IMR-90 (cell line): Measurements from ENCODE around the gene FBXO15. TPM values are rescaled to one million over a fixed set of nuclear protein-coding genes. Genes with fewer than 3 reads are reported as not detected.

Experiments used
- ATAC-seq: fragments of 200-7000 bp; cut with Tn5 transposase; 2 replicates; pipeline ENCODE4 v1.9.1; 2020; ENCODE audit warnings: low read depth, mild to moderate bottlenecking, moderate library complexity
- BruUV-seq: library from RNA; stranded (reverse); fragments of 400-500 nt; replicated peaks from 2 replicates; lab custom pipeline; 2021; lab: Mats Ljungman, UMichigan
- CTCF ChIA-PET: fragments of 300-600 bp; formaldehyde crosslinking; extraction: SDS; loops from one replicate; lab custom pipeline; 2021; ENCODE audit warnings: antibody characterized with exemption; lab: Yijun Ruan, JAX
- POLR2A ChIA-PET: fragments of 300-600 bp; sonication (Branson Sonifier 250); formaldehyde crosslinking; loops from one replicate; lab custom pipeline; 2022; ENCODE audit warnings: antibody characterized with exemption; ENCODE audit not compliant: unreplicated experiment; lab: Charles Lee
- DNase-seq: peaks from one replicate; pipeline ENCODE4 v3.0.0; 2013
- H2AFZ ChIP-seq: replicated peaks from 2 replicates; pipeline ENCODE3; 2013; ENCODE audit warnings: low read length, mild to moderate bottlenecking; ENCODE audit not compliant: poor library complexity
- H2AK5ac ChIP-seq: 2 replicates; pipeline ENCODE4 v1.6.1; 2013; ENCODE audit warnings: low read depth, low read length, inconsistent platforms
- H2AK9ac ChIP-seq: replicated peaks from 2 replicates; pipeline ENCODE3; 2013; ENCODE audit warnings: mild to moderate bottlenecking, low read depth, low read length, moderate library complexity; ENCODE audit not compliant: poor library complexity
- H2BK120ac ChIP-seq: 2 replicates; pipeline ENCODE4 v1.6.1; 2013; ENCODE audit warnings: low read depth, low read length, inconsistent platforms
- H2BK15ac ChIP-seq: 3 replicates; pipeline ENCODE4 v1.6.1; 2013; ENCODE audit warnings: low read depth, low read length, inconsistent platforms
- H2BK20ac ChIP-seq: 2 replicates; pipeline ENCODE4 v1.6.1; 2013; ENCODE audit warnings: low read depth, mild to moderate bottlenecking, inconsistent platforms, low read length, moderate library complexity
- H2BK5ac ChIP-seq: 2 replicates; pipeline ENCODE4 v1.6.1; 2013; ENCODE audit warnings: mild to moderate bottlenecking, low read depth, low read length, inconsistent platforms; ENCODE audit not compliant: poor library complexity, severe bottlenecking
- H3K14ac ChIP-seq: replicated peaks from 2 replicates; pipeline ENCODE4 v1.6.1; 2013; ENCODE audit warnings: low read depth, low read length, inconsistent platforms
- H3K18ac ChIP-seq: 2 replicates; pipeline ENCODE4 v1.6.1; 2013; ENCODE audit warnings: low read depth, low read length, control low read depth
- H3K23ac ChIP-seq: 2 replicates; pipeline ENCODE4 v1.6.1; 2013; ENCODE audit warnings: low read depth, low read length, inconsistent platforms
- H3K27ac ChIP-seq: 2 replicates; pipeline ENCODE4 v1.5.1; 2013; ENCODE audit warnings: mild to moderate bottlenecking, control low read depth, low read length; ENCODE audit not compliant: insufficient read depth
- H3K27me3 ChIP-seq: 2 replicates; pipeline ENCODE4 v1.6.1; 2013; ENCODE audit warnings: low read length; ENCODE audit not compliant: control insufficient read depth, insufficient read depth
- H3K36me3 ChIP-seq: 2 replicates; pipeline ENCODE4 v1.6.1; 2013; ENCODE audit warnings: low read length, mixed read lengths; ENCODE audit not compliant: control insufficient read depth, insufficient read depth
- H3K4ac ChIP-seq: 2 replicates; pipeline ENCODE4 v1.6.1; 2013; ENCODE audit warnings: low read depth, low read length, inconsistent platforms
- H3K4me1 ChIP-seq: 2 replicates; pipeline ENCODE4 v1.6.1; 2013; ENCODE audit warnings: low read length, mixed read lengths; ENCODE audit not compliant: control insufficient read depth, insufficient read depth
- H3K4me2 ChIP-seq: 2 replicates; pipeline ENCODE4 v1.6.1; 2013; ENCODE audit warnings: low read depth, mild to moderate bottlenecking, control low read depth, low read length, moderate library complexity
- H3K4me3 ChIP-seq: 2 replicates; pipeline ENCODE4 v1.5.1; 2013; ENCODE audit warnings: low read depth, mild to moderate bottlenecking, control low read depth, low read length, moderate library complexity; ENCODE audit not compliant: insufficient read depth
- H3K56ac ChIP-seq: 2 replicates; pipeline ENCODE4 v1.6.1; 2013; ENCODE audit warnings: low read length, inconsistent platforms; ENCODE audit not compliant: insufficient read depth; ENCODE audit errors: extremely low read depth
- H3K79me1 ChIP-seq, 2 experiments: 2 replicates each; pipeline ENCODE4 v1.6.1; 2013; ENCODE audit warnings: low read length in 2 of 2, inconsistent platforms in 1 of 2, low read depth in 1 of 2
- H3K9ac ChIP-seq: 2 replicates; pipeline ENCODE4 v1.6.1; 2013; ENCODE audit warnings: low read depth, low read length, control low read depth
- H3K9me1 ChIP-seq: 2 replicates; pipeline ENCODE4 v1.6.1; 2013; ENCODE audit warnings: low read length, inconsistent platforms; ENCODE audit not compliant: insufficient read depth
- H3K9me3 ChIP-seq: 2 replicates; pipeline ENCODE4 v1.6.1; 2013; ENCODE audit warnings: low read length; ENCODE audit not compliant: control insufficient read depth, insufficient read depth
- H4K20me1 ChIP-seq: 2 replicates; pipeline ENCODE4 v1.6.1; 2013; ENCODE audit warnings: low read length, inconsistent platforms; ENCODE audit not compliant: insufficient read depth
- H4K5ac ChIP-seq: 2 replicates; pipeline ENCODE4 v1.6.1; 2013; ENCODE audit warnings: mild to moderate bottlenecking, low read depth, low read length, control low read depth
- H4K8ac ChIP-seq, 2 experiments: 2 replicates each; pipeline ENCODE4 v1.6.1; 2013; ENCODE audit warnings: low read depth in 2 of 2, low read length in 2 of 2, control low read depth in 1 of 2, inconsistent platforms in 1 of 2
- H4K91ac ChIP-seq: 2 replicates; pipeline ENCODE4 v1.6.1; 2013; ENCODE audit warnings: low read depth, low read length, inconsistent platforms; ENCODE audit not compliant: insufficient read depth
- BHLHE40 ChIP-seq: fragments of 150-350 bp; IDR thresholded peaks from 2 replicates; pipeline ENCODE4 v1.6.1; 2016; ENCODE audit warnings: mild to moderate bottlenecking, low read depth, low read length
- CEBPB ChIP-seq: IDR thresholded peaks from 2 replicates; pipeline ENCODE4 v1.6.1; 2012; ENCODE audit warnings: low read depth, low read length, improper control_type of control experiment
- CHD1 ChIP-seq: IDR thresholded peaks from 2 replicates; pipeline ENCODE4 v1.6.1; 2012; ENCODE audit warnings: low read depth, low read length, improper control_type of control experiment
- FOS ChIP-seq: fragments of 150-350 bp; IDR thresholded peaks from 2 replicates; pipeline ENCODE4 v1.6.1; 2016; ENCODE audit warnings: low read depth, low read length
- MAZ ChIP-seq: IDR thresholded peaks from 2 replicates; pipeline ENCODE4 v1.6.1; 2012; ENCODE audit warnings: low read depth, mild to moderate bottlenecking, low read length, improper control_type of control experiment, moderate library complexity, borderline replicate concordance
- NFE2L2 ChIP-seq: fragments of 150-350 bp; IDR thresholded peaks from 2 replicates; pipeline ENCODE4 v1.6.1; 2016; ENCODE audit warnings: low read depth, mild to moderate bottlenecking, low read length
- POLR2A ChIP-seq: IDR thresholded peaks from 2 replicates; pipeline ENCODE4 v1.6.1; 2012; ENCODE audit warnings: mild to moderate bottlenecking, low read depth, low read length
- RAD21 ChIP-seq: IDR thresholded peaks from 2 replicates; pipeline ENCODE4 v1.6.1; 2012; ENCODE audit warnings: low read length, improper control_type of control experiment
- RCOR1 ChIP-seq: IDR thresholded peaks from 2 replicates; pipeline ENCODE4 v1.6.1; 2012; ENCODE audit warnings: mild to moderate bottlenecking, low read length, improper control_type of control experiment; ENCODE audit not compliant: insufficient replicate concordance
- SMC3 ChIP-seq: fragments of 150-350 bp; IDR thresholded peaks from 2 replicates; pipeline ENCODE4 v1.6.1; 2016; ENCODE audit warnings: low read depth, mild to moderate bottlenecking, antibody characterized with exemption, low read length, moderate library complexity
- WGBS, 2 experiments: methylation state at CpG; one replicate each; pipeline versions ENCODE4 v1.1.5 to v1.1.7; 2013; ENCODE audit warnings: missing lambda C conversion rate in 2 of 2; ENCODE audit not compliant: insufficient read length in 1 of 2; ENCODE audit errors: extremely low coverage in 2 of 2; 5-methylcytosine and 5-hydroxymethylcytosine counted together
- dilution Hi-C: fragments of 300-500 bp; cut with HindIII; formaldehyde crosslinking; loops from one replicate; pipeline ENCODE4 v1.14.3; 2018; ENCODE audit warnings: low sequenced_read_pairs; ENCODE audit not compliant: unreplicated experiment
- in situ Hi-C: fragments of 300-500 bp; cut with MboI; formaldehyde crosslinking; loops from 3 replicates; pipeline ENCODE4 v1.14.3; 2019; ENCODE audit warnings: low sequenced_read_pairs, inconsistent platforms, mixed read lengths
- intact Hi-C: fragments of 100-400 bp; cut with micrococcal nuclease; formaldehyde crosslinking; loops from 2 replicates; pipeline ENCODE4 v1.10.0; 2022
- polyA plus RNA-seq, 3 experiments: library from polyadenylated mRNA; depleted of rRNA; stranded (reverse); fragments of >200 nt; gene quantifications; 2 replicates each; pipeline ENCODE4 v1.2.3, GENCODE V29; 2012; ENCODE audit warnings: low replicate concordance in 1 of 3
- total RNA-seq: library from RNA; depleted of rRNA; stranded (reverse); fragments of >200 nt; gene quantifications from 2 replicates; pipeline ENCODE4 v1.2.3, GENCODE V29; 2012
- TF ChIP-seq, protein P1 (sequence below): fragments of 150-350 bp; IDR thresholded peaks from 2 replicates; pipeline ENCODE4 v1.6.1; 2017; ENCODE audit warnings: mild to moderate bottlenecking, antibody characterized with exemption, low read length, low read depth
- TF ChIP-seq, protein P2 (sequence below): conservative IDR thresholded peaks from 2 replicates; pipeline ENCODE4 v1.5.1; 2012; ENCODE audit warnings: mild to moderate bottlenecking, low read depth, low read length, improper control_type of control experiment

Gene FBXO15
- total and polyA plus RNA-seq, 2 of the 4 experiments (the other 2 are of a cell fraction), result 0.90 to 2.0 TPM

DNA sequence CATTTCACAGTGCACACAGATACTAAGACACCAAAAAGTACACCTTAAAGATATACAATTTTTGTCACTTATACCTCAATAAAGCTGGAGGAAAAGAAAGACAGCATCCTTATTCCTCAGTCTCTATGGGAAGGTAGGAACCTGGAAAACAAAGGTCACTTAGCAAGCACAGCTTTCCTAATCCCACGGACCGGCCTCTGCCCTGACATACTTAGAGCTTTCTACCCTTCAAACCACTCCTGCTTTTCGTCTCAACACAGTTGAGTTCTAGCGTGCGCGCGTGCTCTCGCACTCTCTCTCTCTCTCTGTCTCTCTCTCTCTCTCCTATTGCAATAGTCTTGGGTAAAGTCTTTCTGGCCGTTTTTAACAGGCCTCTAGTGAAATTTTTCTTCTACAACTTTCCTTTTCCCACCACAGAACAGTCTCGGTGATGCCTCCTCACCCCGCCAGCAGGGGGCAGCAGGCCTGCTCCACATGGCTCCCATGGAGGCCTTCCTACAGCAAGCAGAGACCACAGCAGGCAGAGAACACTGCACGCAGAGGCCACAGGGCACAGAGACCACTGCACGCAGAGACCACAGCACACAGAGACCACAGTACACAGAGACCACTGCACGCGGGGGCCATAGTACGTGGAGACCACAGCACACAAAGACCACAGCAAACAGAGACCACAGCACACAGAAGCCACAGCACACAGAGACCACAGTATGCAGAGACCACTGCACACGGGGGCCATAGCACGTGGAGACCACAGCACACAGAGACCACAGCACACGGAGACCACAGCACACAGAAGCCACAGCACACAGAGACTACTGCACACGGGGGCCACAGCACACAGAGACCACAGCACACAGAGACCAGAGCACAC is 106.9 kb downstream of the FBXO15 start:
- H3K4me1 ChIP-seq, result no peaks in the 10 kb centered on the region
- no peaks in the 10 kb centered on the region; the same call in 1 of the 2 replicates for H3K9me3 ChIP-seq
- H2AK5ac ChIP-seq, result no peak overlapping the region
- H3K79me1 ChIP-seq, result no peaks in the 10 kb centered on the region
- dilution Hi-C loops (no loop called here), in situ Hi-C loops (no loop called here), intact Hi-C loops (loop anchor here (10.0 kb wide), 1 partner anchor 304 kb away; no protein-coding TSS in a partner anchor)
- TF ChIP-seq BHLHE40 (no peak), SMC3 (peak; percentile 29; the same call in 1 of the 2 replicates), POLR2A (no peak), MAZ (no peak), CEBPB (no peak), CHD1 (no peak), RAD21 (peak; percentile 48), FOS (no peak), RCOR1 (no peak), NFE2L2 (no peak)
- TF ChIP-seq, protein P1, sequence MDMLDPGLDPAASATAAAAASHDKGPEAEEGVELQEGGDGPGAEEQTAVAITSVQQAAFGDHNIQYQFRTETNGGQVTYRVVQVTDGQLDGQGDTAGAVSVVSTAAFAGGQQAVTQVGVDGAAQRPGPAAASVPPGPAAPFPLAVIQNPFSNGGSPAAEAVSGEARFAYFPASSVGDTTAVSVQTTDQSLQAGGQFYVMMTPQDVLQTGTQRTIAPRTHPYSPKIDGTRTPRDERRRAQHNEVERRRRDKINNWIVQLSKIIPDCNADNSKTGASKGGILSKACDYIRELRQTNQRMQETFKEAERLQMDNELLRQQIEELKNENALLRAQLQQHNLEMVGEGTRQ, result no peak
- TF ChIP-seq, protein P2, sequence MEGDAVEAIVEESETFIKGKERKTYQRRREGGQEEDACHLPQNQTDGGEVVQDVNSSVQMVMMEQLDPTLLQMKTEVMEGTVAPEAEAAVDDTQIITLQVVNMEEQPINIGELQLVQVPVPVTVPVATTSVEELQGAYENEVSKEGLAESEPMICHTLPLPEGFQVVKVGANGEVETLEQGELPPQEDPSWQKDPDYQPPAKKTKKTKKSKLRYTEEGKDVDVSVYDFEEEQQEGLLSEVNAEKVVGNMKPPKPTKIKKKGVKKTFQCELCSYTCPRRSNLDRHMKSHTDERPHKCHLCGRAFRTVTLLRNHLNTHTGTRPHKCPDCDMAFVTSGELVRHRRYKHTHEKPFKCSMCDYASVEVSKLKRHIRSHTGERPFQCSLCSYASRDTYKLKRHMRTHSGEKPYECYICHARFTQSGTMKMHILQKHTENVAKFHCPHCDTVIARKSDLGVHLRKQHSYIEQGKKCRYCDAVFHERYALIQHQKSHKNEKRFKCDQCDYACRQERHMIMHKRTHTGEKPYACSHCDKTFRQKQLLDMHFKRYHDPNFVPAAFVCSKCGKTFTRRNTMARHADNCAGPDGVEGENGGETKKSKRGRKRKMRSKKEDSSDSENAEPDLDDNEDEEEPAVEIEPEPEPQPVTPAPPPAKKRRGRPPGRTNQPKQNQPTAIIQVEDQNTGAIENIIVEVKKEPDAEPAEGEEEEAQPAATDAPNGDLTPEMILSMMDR, result peak; percentile 47
- no peak overlapping the region for H3K18ac ChIP-seq
- no peak overlapping the region for H2BK120ac ChIP-seq
- ChIA-PET CTCF (interaction anchor here (0.6 to 0.9 kb wide), 3 partner anchors 10 to 51 kb away, joined by 3 to 6 read pairs (median 3); no protein-coding TSS in a partner anchor), POLR2A (no interaction called here)
- H2AFZ ChIP-seq, result peak overlapping the region; percentile 46
- 73% methylated on average over 5 of the region's 20 CpGs; no CpG with 5 or more reads in 1 of the 2 experiments for WGBS, 2 experiments
- no peak overlapping the region for H3K27ac ChIP-seq
- H3K4me3 ChIP-seq, result no peak overlapping the region
- no peaks in the 10 kb centered on the region for H4K20me1 ChIP-seq
- H3K4me2 ChIP-seq, result no peak overlapping the region
- H3K23ac ChIP-seq, result no peak overlapping the region
- no peak overlapping the region for H2BK5ac ChIP-seq
- no peaks in the 10 kb centered on the region for H3K9me1 ChIP-seq
- H3K4ac ChIP-seq, result no peak overlapping the region
- BruUV-seq, result no TSS peak
- H2BK15ac ChIP-seq, result no peak overlapping the region
- DNase-seq (peak; percentile 11), ATAC-seq (peak; percentile 84)
- no peak overlapping the region for H4K8ac ChIP-seq
- no peak overlapping the region for H3K56ac ChIP-seq
- H4K5ac ChIP-seq, result no peak overlapping the region
- peaks cover 5% of the 10 kb centered on the region for H3K27me3 ChIP-seq
- no peak overlapping the region for H2BK20ac ChIP-seq
- no peaks in the 10 kb centered on the region for H3K36me3 ChIP-seq
- H4K91ac ChIP-seq, result no peak overlapping the region
- no peak overlapping the region for H2AK9ac ChIP-seq
- H3K14ac ChIP-seq, result no peak overlapping the region
- H3K9ac ChIP-seq, result no peak overlapping the region
